CD14-positive monocyte (primary cell): Measurements from ENCODE around the gene LACC1. TPM values are rescaled to one million over a fixed set of nuclear protein-coding genes. Genes with fewer than 3 reads are reported as not detected.

Experiments
- DNase-seq, 3 donors: peaks; one replicate each; pipeline ENCODE4 v3.0.0-alpha.2; 2011 to 2022
- H2AFZ ChIP-seq: 2 replicates; pipeline ENCODE4 v1.6.0; 2012; ENCODE audit warnings: mild to moderate bottlenecking, low read depth, low read length, inconsistent platforms; ENCODE audit not compliant: insufficient read depth, poor library complexity, severe bottlenecking
- H3K27ac ChIP-seq, 2 donors: 1 replicate in 1 of 2; 2 replicates in 1 of 2; pipeline ENCODE4 v1.5.1; 2012 to 2013; ENCODE audit warnings: low read length in 2 of 2, control low read depth in 1 of 2, inconsistent platforms in 1 of 2, low read depth in 1 of 2, mild to moderate bottlenecking in 1 of 2
- H3K27me3 ChIP-seq, 2 donors: one replicate each; pipeline versions ENCODE4 v1.6.0 to v1.6.1; 2011 to 2013; ENCODE audit warnings: low read length in 2 of 2; ENCODE audit not compliant: control insufficient read depth in 2 of 2, insufficient read depth in 2 of 2
- H3K36me3 ChIP-seq, 2 donors: replicated peaks in 1 of 2; 1 replicate in 1 of 2; 2 replicates in 1 of 2; pipeline versions ENCODE4 v1.5.1 to v1.6.1; 2012 to 2013; ENCODE audit warnings: low read length in 2 of 2, control low read depth in 1 of 2, inconsistent platforms in 1 of 2, mild to moderate bottlenecking in 1 of 2; ENCODE audit not compliant: insufficient read depth in 2 of 2, control insufficient read depth in 1 of 2
- H3K4me1 ChIP-seq, 2 donors: 1 replicate in 1 of 2; 2 replicates in 1 of 2; pipeline versions ENCODE4 v1.5.1 to v1.6.1; 2012 to 2013; ENCODE audit warnings: low read length in 2 of 2, control low read depth in 1 of 2, inconsistent platforms in 1 of 2, mild to moderate bottlenecking in 1 of 2, moderate library complexity in 1 of 2; ENCODE audit not compliant: insufficient read depth in 2 of 2, control insufficient read depth in 1 of 2
- H3K4me2 ChIP-seq: replicated peaks from 2 replicates; pipeline ENCODE3; 2012; ENCODE audit warnings: low read length, moderate library complexity, mild to moderate bottlenecking; ENCODE audit not compliant: poor library complexity, severe bottlenecking; ENCODE audit errors: extremely low read depth
- H3K4me3 ChIP-seq, 3 experiments: fragments of 200-600 bp in 1 of 3; sonication (generic) in 1 of 3; replicated peaks in 1 of 3; 1 replicate in 2 of 3; 2 replicates in 1 of 3; pipeline ENCODE4 v1.5.1; 2011 to 2013; ENCODE audit warnings: low read length in 3 of 3, mild to moderate bottlenecking in 3 of 3, control low read depth in 2 of 3, low read depth in 2 of 3, inconsistent platforms in 1 of 3, moderate library complexity in 1 of 3
- H3K79me2 ChIP-seq: 2 replicates; pipeline ENCODE4 v1.6.0; 2012; ENCODE audit warnings: mild to moderate bottlenecking, control low read depth, inconsistent platforms, low read length, moderate library complexity; ENCODE audit not compliant: insufficient read depth
- H3K9ac ChIP-seq: 2 replicates; pipeline ENCODE4 v1.6.0; 2017; ENCODE audit warnings: low read length, mild to moderate bottlenecking; ENCODE audit not compliant: insufficient read depth, poor library complexity, severe bottlenecking
- H3K9me3 ChIP-seq, 2 donors: replicated peaks in 1 of 2; 1 replicate in 1 of 2; 2 replicates in 1 of 2; pipeline versions ENCODE4 v1.5.1 to v1.6.1; 2012 to 2013; ENCODE audit warnings: low read length in 2 of 2, control low read depth in 1 of 2; ENCODE audit not compliant: control insufficient read depth in 1 of 2, insufficient read depth in 1 of 2
- H4K20me1 ChIP-seq: 2 replicates; pipeline ENCODE4 v1.6.0; 2012; ENCODE audit warnings: mild to moderate bottlenecking, low read length, control low read depth, moderate library complexity; ENCODE audit not compliant: insufficient read depth
- H3K27ac Mint-ChIP-seq, 7 donors: one replicate each; pipeline ENCODE4 v1.8.0; 2020; ENCODE audit warnings: mild to moderate bottlenecking in 7 of 7, mixed read lengths in 7 of 7, moderate library complexity in 6 of 7, inconsistent platforms in 2 of 7
- H3K27me3 Mint-ChIP-seq, 3 donors: one replicate each; pipeline ENCODE4 v1.8.0; 2021 to 2022; ENCODE audit warnings: low read depth in 3 of 3, mild to moderate bottlenecking in 3 of 3, mixed read lengths in 3 of 3, moderate library complexity in 3 of 3, inconsistent platforms in 1 of 3
- H3K36me3 Mint-ChIP-seq, 2 donors: one replicate each; pipeline ENCODE4 v1.8.0; 2020; ENCODE audit warnings: mixed read lengths in 2 of 2, inconsistent platforms in 1 of 2, mild to moderate bottlenecking in 1 of 2
- H3K4me1 Mint-ChIP-seq: one replicate; pipeline ENCODE4 v1.8.0; 2020; ENCODE audit warnings: mild to moderate bottlenecking, mixed read lengths
- H3K4me3 Mint-ChIP-seq, 2 donors: one replicate each; pipeline ENCODE4 v1.8.0; 2020; ENCODE audit warnings: mild to moderate bottlenecking in 2 of 2, mixed read lengths in 2 of 2, moderate library complexity in 1 of 2
- H3K9me3 Mint-ChIP-seq, 7 donors: one replicate each; pipeline ENCODE4 v1.8.0; 2020 to 2022; ENCODE audit warnings: mixed read lengths in 7 of 7, mild to moderate bottlenecking in 6 of 7, moderate library complexity in 6 of 7, inconsistent platforms in 2 of 7
- CTCF ChIP-seq: fragments of 200-600 bp; IDR thresholded peaks from one replicate; pipeline ENCODE4 v1.8.0; 2022; ENCODE audit warnings: antibody characterized with exemption, mild to moderate bottlenecking
- WGBS: methylation state at CpG from one replicate; pipeline ENCODE4 v1.1.5; 2013; ENCODE audit warnings: missing lambda C conversion rate; ENCODE audit not compliant: insufficient coverage; 5-methylcytosine and 5-hydroxymethylcytosine counted together
- intact Hi-C, 2 donors: fragments of 100-400 bp; cut with micrococcal nuclease; formaldehyde crosslinking; loops; one replicate each; pipeline versions ENCODE4 v1.15.0 to v1.15.1; 2023
- polyA plus RNA-seq, 3 donors: library from polyadenylated mRNA; depleted of rRNA in 1 of 3; unstranded in 2 of 3; stranded (reverse) in 1 of 3; fragments of 300-500 nt in 2 of 3; fragments of >200 nt in 1 of 3; fragmentation: Illumina TruSeq in 2 of 3; gene quantifications; 1 replicate in 2 of 3; 2 replicates in 1 of 3; pipeline ENCODE4 v1.2.3, GENCODE V29; 2012 to 2021

LACC1 gene
- polyA plus RNA-seq, 3 donors = 2.6 to 7.7 (median 5.9) TPM

GRCh38 chr13:43895940-43896339 lies 16.2 kb downstream of the LACC1 start:
- no peak overlapping the region for H3K9ac ChIP-seq
- no CpG with 5 or more reads among the region's 2 CpGs for WGBS
- peaks cover 0 to 4% (median 2%) of the 10 kb centered on the region in 7 donors for H3K9me3 Mint-ChIP-seq
- no peaks in the 10 kb centered on the region for H3K4me1 ChIP-seq
- no peak overlapping the region for H3K27ac Mint-ChIP-seq
- no peaks in the 10 kb centered on the region for H3K9me3 ChIP-seq
- peaks cover 17 to 29% of the 10 kb centered on the region in 2 donors for H3K36me3 ChIP-seq
- H3K4me3 ChIP-seq = no peak overlapping the region
- intact Hi-C loops = no loop called here
- no peaks in the 10 kb centered on the region for H3K79me2 ChIP-seq
- no peak overlapping the region for H3K4me2 ChIP-seq
- H3K27ac ChIP-seq = no peak overlapping the region
- no peak overlapping the region for H2AFZ ChIP-seq
- no peaks in the 10 kb centered on the region for H3K4me1 Mint-ChIP-seq
- no peaks in the 10 kb centered on the region for H3K27me3 ChIP-seq
- no peaks in the 10 kb centered on the region for H4K20me1 ChIP-seq
- no peak for TF ChIP-seq CTCF
- H3K4me3 Mint-ChIP-seq = no peak overlapping the region
- no peak for DNase-seq
- peaks cover 30 to 43% of the 10 kb centered on the region in 2 donors for H3K36me3 Mint-ChIP-seq
- H3K27me3 Mint-ChIP-seq = peaks cover 0 to 3% (median 0%) of the 10 kb centered on the region in 3 donors

GRCh38 chr13:43905435-43906031 lies 25.8 kb downstream of the LACC1 start:
- Histone ChIP-seq H3K4me2 (no peak overlapping the region), H3K4me1 (no peaks in the 10 kb centered on the region), H2AFZ (no peak overlapping the region), H4K20me1 (no peaks in the 10 kb centered on the region), H3K36me3 (no peaks in the 10 kb centered on the region), H3K9me3 (no peaks in the 10 kb centered on the region), H3K4me3 (no peak overlapping the region), H3K79me2 (no peaks in the 10 kb centered on the region), H3K27me3 (peaks cover 31 to 40% of the 10 kb centered on the region in 2 donors), H3K27ac (no peak overlapping the region), H3K9ac (no peak overlapping the region)
- Mint-ChIP-seq H3K27ac (no peak overlapping the region), H3K4me3 (peak overlapping the region in 1 of 2 donors; percentile 21), H3K36me3 (peaks cover 0 to 2% of the 10 kb centered on the region in 2 donors), H3K4me1 (peaks cover 2% of the 10 kb centered on the region), H3K27me3 (peaks cover 30 to 37% (median 32%) of the 10 kb centered on the region in 3 donors), H3K9me3 (peaks cover 0 to under 1% (median 0%) of the 10 kb centered on the region in 7 donors)
- peak; percentile 81 for TF ChIP-seq CTCF
- DNase-seq = peak; percentile 35 to 69 (median 57)
- intact Hi-C loops = loop anchor here (5.0 kb wide), 2 partner anchors 532 to 567 kb away; no protein-coding TSS in a partner anchor
- WGBS = no CpG with 5 or more reads among the region's 3 CpGs
